ENCODE measurements around the gene PURB. TPM values are rescaled to one million over a fixed set of nuclear protein-coding genes. Genes with fewer than 3 reads are reported as not detected.

Gene PURB
- total RNA-seq, 2 donors from 2014 or later, result 10.0 to 12.9 TPM

- H3K4me1 ChIP-seq, result peaks cover 0 to 13% of the 10 kb centered on the region in 2 donors
- TF ChIP-seq CTCF (IDR thresholded peaks at IDR 0.05), result no peak
- H3K9me3 ChIP-seq, result no peaks in the 10 kb centered on the region
- H3K27ac ChIP-seq, result no peak overlapping the region
- H3K27me3 ChIP-seq, result no peaks in the 10 kb centered on the region
- H3K4me3 ChIP-seq, result no peak overlapping the region
- DNase-seq (ENCODE audit: low spot score), result no peak
- H3K36me3 ChIP-seq, result no peaks in the 10 kb centered on the region
These were observed 3.9 kb upstream of the PURB start for GRCh38 chr7:44889086-44889781.

- DNase-seq (ENCODE audit: low spot score), result no peak
- Histone ChIP-seq H3K9me3 (no peaks in the 10 kb centered on the region), H3K36me3 (no peaks in the 10 kb centered on the region), H3K27ac (no peak overlapping the region), H3K27me3 (no peaks in the 10 kb centered on the region), H3K4me3 (no peak overlapping the region), H3K4me1 (peaks cover 0 to 32% of the 10 kb centered on the region in 2 donors)
- TF ChIP-seq CTCF (IDR thresholded peaks at IDR 0.05), result no peak
These were observed 2.0 kb upstream of the PURB start for GRCh38 chr7:44887293-44887692.

- TF ChIP-seq CTCF (IDR thresholded peaks at IDR 0.05), result no peak
- Histone ChIP-seq H3K4me3 (peak overlapping the region; percentile 96), H3K36me3 (no peaks in the 10 kb centered on the region), H3K27me3 (no peaks in the 10 kb centered on the region), H3K4me1 (peaks cover 0 to 57% of the 10 kb centered on the region in 2 donors), H3K9me3 (no peaks in the 10 kb centered on the region), H3K27ac (peak overlapping the region; percentile 98)
- no peak for DNase-seq (ENCODE audit: low spot score)
These were observed 523 bp downstream of the PURB start for GRCh38 chr7:44884621-44885393.

GRCh38 chr7:44883961-44884620 lies 1.2 kb downstream of the PURB start:
- no peaks in the 10 kb centered on the region for H3K36me3 ChIP-seq
- no peaks in the 10 kb centered on the region for H3K27me3 ChIP-seq
- no peaks in the 10 kb centered on the region for H3K9me3 ChIP-seq
- no peak for TF ChIP-seq CTCF (IDR thresholded peaks at IDR 0.05)
- H3K4me1 ChIP-seq, result peaks cover 0 to 60% of the 10 kb centered on the region in 2 donors
- peak overlapping the region; percentile 96 for H3K4me3 ChIP-seq
- peak overlapping the region; percentile 98 for H3K27ac ChIP-seq
- no peak for DNase-seq (ENCODE audit: low spot score)

GRCh38 chr7:44882899-44883298 lies 2.4 kb downstream of the PURB start:
- TF ChIP-seq CTCF (IDR thresholded peaks at IDR 0.05), result no peak
- H3K27ac ChIP-seq, result peak overlapping the region in 1 of 2 donors; percentile 98
- no peaks in the 10 kb centered on the region for H3K36me3 ChIP-seq
- H3K4me1 ChIP-seq, result peaks cover 0 to 62% of the 10 kb centered on the region in 2 donors
- H3K4me3 ChIP-seq, result no peak overlapping the region
- no peak for DNase-seq (ENCODE audit: low spot score)
- no peaks in the 10 kb centered on the region for H3K9me3 ChIP-seq
- H3K27me3 ChIP-seq, result no peaks in the 10 kb centered on the region

All from right atrium auricular region (tissue), 2 donors.